GM18861 (cell line): ENCODE measurements around the gene TRIM72.
"Not testable (repeated sequence)": the region's sequence is repeated elsewhere in the genome, so short reads cannot be mapped to it uniquely, and the experiment has no call there.

Experiments
- ATAC-seq: cut with Tn5 transposase; IDR thresholded peaks from one replicate; pipeline ENCODE4 v1.9.1; 2021; ENCODE audit not compliant: unreplicated experiment

Gene TRIM72

DNA sequence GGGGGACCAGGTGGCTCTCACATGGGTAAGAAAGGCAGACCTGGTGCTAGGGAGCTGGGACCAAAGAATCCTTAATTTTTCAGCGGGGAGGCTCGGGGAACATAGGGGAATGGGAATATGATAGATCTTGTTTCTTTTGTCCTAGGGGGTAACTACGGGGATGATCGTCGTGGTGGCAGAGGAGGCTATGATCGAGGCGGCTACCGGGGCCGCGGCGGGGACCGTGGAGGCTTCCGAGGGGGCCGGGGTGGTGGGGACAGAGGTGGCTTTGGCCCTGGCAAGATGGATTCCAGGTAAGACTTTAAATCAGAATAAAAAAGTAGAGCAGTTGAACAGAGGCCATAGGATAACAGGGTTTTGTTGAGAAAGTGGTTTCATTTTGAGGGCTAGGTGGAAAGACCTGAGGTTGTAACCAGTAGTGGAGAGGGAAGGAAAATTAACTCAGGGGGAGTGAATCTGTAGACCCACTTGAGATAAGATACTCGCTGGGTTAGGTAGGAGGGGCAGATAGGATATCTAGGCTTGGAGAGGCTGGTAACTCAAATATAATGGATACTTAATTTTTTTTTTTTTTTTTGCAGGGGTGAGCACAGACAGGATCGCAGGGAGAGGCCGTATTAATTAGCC is 23.0 kb upstream of the TRIM72 start:
- ATAC-seq, result no peak

DNA sequence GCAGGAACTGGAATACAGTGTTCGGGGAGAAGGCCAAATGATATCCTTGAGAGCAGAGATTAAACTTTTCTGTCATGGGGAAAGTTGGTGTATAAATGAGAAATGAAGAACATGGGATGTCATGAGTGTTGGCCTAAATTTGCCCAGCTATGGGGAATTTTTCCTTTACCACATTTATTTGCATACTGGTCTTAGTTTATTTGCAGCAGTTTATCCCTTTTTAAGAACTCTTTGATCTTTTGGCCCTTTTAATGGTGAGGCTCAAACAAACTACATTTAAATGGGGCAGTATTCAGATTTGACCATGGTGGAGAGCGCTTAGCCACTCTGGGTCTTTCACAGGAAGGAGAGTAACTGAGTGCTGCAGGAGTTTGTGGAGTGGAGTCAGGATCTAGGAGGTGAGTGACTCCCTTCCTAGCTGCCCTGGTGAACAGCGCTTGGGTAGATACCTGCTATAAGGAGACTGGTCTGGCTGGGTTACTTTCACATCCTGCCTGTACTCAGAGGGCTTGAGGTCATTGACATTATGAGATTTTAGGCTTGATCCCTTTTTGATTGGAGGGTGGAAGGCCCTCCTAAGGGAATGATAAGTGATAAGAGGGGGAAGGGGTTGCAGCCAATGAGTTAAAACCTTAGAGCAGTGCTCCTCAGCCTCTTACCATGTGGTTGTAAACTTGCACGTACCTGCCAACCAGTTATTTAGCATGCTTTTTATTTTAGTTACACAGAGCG is 22.1 kb upstream of the TRIM72 start:
- no peak for ATAC-seq

DNA sequence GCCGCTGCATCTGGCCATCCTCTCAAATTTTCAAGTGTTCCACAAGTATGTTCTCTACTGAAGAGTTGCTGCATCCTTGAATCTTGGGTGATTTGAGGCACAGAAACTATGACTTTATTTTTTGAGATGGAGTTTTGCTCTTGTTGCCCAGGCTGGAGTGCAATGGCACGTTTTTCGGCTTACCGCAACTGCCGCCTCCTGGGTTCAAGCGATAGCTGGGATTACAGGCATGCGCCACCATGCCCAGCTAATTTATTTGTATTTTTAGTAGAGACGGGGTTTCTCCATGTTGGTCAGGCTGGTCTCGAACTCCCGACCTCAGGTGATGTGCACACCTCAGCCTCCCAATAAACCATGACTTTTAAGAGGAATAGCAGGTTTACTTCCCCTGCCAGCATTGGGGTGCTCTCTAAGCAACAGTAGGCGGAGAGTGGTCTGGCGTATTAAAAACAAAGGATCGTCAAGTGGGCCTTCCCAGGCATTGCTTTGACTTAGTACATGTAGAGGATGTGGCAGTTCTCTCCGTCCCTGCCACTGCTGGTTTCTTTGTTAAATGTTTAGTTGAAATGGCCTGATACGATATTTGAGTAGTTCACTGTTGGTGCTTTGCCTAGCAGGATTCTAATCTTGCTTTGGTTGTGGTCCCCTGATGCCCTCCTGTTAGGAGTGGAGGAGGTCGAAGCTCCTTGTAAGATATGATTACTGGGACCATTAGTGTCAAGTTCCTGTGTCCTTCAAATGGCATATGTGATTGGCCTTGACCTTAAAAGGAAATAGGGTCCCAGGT is 20.9 kb upstream of the TRIM72 start:
- ATAC-seq, result no peak

DNA sequence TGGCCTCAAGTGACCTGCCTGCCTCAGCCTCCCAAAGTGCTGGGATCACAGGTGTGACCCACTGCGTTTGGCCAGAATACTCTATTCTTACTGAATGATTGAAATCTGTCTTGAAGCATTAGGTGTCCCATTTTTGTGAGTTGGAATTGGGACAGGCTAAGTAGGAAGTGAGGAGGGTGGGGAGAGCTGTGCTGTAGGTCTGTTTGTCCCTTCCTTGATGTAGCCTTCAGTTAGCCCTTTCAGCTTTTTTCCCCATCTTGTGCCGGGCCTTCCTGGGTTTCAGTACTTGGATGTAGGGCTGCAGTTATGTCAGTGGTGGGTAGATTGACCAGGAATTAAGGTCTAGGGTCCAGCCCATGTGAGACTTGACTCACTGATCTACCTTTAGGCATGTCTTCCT is 20.0 kb upstream of the TRIM72 start:
- ATAC-seq, result no peak

DNA sequence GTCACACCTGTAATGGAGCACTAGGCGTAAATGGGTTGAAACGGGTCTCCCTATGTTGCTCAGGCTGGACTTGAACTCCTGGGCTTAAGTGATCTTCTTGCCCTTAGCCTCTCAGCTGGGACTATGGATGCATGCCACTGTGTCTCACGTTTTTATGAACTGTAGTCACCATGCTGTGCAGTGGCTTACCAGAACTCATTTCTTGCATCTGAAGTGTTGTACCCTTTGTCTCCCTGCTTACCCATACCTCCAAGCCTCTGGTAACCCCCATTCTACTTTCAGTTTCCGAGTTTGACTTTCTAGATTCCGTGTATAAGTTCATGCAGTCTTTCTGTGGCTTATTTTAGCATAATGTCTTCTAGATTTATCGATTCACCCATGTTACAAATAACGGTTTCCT is 19.0 kb upstream of the TRIM72 start:
- ATAC-seq, result no peak

DNA sequence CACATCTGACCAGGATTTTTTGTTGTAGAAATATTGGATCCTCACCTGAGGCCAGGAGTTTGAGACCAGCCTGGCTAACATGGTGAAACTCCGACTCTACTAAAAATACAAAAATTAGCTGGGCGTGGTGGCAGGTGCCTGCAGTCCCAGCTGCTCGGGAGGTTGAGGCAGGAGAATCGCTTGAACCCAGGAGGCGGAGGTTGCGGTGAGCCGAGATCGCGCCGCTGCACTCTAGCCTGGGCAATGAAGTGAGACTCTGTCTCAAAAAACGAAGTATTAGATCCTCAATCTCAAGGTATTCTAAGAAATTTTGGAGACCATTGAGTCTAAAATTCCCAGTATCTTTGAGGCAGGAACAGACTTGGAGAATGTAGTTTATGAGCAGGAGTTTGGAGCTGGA is 18.1 kb upstream of the TRIM72 start:
- not testable (repeated sequence) for ATAC-seq

DNA sequence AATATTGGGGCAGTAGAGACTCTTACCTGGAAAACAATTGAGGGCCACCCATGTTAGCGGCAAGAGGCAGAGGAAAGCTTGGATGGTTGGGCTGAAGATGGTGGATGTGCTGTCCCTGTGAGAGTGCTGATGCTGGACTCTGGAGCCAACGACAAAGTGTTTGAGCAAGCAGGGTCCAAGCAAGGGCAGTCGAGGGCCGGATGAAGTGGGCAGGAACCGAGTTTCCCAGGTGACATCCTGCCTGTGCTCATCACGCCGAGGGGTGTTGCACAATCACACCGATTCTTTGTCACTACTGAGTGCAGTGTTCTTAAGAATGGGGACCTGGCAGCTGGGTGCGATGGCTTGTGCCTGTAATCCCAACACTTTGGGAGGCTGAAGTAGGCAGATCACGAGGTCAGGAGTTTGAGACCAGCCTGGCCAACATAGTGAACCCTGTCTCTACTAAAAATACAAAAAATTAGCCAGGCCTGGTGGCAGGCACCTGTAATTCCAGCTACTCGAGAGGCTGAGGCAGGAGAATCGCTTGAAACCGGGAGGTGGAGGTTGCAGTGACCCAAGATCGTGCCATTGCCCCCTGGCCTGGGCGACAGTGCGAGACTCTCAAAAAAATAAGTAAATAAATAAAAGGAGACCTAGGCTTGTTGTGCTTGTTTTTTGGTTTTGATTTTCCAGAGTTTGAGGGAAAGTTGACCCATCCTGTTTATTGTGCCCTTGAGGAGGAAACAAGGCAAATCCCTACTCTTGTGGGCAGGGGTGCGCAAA is 17.4 kb upstream of the TRIM72 start:
- no peak for ATAC-seq

DNA sequence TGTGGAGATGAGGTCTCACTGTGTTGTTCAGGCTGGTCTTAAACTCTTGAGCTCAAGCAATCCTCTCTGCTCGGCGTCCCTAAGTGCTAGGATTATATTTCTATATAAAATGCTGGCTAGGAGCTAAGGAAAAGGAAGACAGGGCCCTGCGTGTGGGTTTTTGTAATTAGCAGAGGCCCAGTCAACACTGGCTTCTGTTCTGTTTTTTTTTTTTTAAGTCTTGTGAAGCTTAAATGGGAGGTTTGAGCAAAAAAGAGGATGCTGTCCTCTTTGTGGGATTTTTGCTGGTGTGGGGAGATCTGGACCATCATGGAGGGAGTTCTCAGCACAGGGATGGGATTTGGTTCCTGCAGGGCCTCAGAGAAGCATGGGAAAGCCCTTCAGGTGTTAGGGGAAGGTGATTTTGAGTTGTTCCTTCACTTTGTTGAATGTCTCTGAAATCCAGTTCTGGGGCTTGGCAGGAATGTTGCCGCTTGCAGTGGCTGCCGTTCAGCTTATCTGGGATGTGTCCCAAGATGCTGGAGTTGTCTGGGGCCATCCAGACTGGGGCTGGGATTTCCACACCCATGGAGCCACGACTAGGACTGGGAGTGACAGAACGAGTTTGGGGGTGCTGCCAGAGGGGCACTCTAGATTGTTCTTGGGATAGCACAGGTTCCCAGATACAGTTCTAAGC is 15.6 kb upstream of the TRIM72 start:
- ATAC-seq, result no peak

DNA sequence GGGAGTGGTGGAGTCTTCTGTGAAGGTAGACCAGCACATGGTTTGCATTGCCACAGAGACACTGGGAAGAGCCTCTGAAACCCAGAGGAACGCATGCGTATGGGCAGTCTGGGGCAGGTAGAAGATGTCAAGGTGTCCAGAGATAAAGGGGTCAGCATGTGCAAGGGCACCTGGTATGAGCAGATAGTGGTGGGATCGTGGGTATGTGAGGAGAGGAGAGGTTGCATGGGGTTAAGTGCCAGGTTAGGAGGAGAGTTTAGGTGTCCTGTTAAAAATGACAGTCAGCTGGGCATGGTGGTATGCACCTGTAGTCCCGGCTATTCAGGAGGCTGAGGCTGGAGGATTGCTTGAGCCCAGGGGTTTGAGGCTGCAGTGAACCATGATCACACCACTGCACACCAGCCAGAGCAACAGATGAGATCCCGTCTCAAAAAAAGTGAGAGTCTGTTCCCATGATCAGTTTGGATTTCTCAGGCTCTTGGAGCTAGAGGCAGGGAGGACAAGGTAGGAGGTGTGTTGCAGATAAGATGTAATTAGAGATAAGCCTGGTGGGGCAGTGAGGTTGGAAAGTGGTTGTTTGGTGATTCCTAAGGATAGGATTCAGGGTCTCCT is 14.4 kb upstream of the TRIM72 start:
- ATAC-seq, result no peak

DNA sequence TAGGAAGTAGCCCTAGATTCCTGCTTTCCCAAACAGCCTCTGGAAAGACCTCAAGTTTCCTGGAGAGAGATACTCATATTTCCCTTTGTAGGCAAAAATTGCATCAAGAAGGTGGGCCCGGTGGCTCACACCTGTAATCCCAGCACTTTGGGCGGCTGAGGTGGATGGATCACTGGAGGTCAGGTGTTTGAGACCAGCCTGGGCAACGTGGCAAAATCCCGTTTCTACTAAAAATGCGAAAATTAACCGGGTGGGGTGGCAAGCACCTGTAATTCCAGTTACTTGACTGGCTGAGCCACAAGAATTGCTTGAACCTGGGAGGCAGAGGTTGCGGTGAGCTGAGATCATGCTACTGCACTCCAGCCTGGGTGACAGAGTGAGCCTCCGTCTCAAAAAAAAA is 13.8 kb upstream of the TRIM72 start:
- ATAC-seq, result not testable (repeated sequence)

DNA sequence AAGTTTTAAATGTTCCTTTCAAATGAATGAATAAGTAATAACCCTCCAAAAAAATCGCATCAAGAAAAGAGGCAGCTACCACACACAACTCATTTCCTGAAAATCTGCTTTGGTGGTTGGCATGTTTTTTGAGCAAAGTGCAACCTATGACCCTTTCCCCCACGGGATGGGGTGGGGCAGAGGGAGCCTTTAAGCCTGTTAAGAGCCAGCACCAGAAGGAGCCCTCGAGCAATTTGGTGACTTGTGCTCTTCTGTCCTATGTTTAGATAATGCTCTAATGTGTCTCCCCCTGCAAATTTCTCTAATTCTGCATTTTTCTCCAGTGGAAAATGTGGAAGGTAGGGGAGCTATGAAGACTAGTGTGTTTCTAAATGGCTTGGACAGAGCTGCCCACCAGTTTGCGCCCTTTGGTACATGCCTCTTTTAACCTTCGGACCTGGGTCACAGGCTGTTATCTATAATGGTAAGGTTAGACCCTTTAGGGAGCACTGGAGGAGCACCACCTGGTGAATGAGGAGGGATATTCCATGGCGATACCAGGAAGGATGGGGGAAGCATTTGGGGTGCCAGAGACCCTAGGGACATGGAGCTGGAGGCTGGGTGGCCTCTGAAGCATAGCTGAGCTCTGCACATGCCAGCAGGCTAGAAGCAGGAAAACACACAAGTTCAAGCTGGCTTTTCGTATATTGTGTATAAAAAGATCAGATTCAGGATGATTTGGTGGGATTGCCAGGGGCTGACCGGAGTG is 12.9 kb upstream of the TRIM72 start:
- no peak for ATAC-seq

DNA sequence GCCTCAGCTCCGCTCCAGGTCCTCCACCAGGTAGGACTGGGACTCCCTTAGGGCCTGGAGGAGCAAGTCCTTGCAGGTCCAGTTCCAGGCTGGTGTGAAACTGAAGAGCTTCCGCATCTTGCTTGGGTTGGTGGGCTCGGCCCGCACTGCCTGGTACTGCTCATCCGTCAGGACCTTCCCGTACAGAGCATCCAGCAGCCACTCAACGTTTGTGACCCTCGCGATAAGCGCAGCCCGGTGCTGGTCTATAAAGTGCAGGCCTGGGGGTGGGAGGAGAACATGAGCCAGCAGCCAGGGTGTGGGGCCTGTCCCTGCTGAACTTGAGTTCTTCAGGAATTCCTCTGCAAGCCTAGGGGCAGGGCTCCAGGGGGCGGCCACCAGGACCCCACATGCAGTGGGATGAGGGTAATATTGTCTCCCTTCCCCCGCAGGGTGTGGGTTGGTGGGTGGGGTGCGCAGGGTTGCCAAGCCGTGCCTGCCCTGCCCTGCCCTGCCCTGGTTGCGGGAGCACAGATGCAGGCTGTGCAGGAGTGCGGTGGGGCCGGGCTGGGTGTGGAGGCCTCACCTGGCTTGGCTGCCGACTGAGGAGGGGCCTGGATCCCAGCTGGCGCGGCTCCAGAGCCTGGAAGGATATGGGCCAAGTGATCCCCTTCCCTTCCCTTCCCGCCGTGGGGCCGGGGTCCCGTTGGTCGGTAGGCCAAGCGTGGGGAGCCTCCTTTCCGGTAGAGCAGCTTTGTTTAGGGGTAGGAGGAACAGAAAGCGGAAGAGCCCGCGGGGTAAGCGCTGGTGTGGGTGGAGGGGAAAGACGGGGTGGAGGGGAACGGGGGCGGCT is 12.1 kb upstream of the TRIM72 start:
- ATAC-seq, result no peak

DNA sequence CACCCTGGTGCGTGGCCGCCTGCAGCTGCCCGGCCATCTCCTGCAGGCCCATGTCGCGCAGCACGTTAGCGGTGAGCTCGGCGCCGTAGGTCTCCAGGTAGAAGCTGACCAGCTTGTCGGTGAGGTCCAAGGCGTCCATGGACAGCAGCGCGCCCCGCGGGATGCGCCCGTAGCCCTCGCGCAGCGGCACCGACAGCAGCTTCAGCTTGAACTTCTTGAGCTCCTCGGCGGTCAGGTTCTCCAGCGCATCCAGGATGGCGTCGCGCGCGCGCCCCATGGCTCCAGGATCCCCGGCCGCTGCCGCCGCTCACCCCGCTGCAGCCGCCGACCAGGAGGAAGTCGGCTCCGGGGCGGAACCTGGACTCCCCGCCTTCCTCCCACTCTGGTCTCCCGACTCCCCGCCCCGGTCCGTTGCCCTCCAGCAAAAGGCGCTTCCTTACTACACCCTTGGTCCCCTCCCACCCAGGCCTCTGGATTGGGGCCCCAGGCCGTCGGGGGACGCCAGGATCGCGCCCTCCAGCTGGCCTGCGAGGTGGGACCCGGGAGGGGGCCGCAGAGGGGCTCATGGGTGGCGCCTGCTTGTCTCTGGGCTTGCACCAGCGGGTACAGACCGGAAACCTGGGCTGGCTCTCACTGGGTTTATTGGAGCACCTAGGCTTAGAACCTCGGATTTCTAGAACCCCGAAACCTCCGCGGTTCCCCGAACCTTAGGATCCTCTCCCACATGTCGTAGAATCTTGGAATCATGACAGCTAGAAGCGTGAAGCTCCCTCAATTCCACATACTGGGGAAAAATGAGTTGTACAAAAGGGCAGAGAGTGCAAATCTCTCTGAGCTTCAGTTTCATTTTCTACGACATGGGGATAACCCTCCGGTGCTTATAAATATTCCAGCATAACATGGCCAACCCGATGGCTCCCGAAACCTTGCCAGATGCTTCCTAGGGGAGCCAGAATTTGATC is 11.2 kb upstream of the TRIM72 start, which contains the start of gene PYCARD:
PYCARD (minus strand) TSS at position 347 of the 962 bp plus-strand sequence; CDS start at position 277, 70 bp downstream.
- no peak for ATAC-seq

DNA sequence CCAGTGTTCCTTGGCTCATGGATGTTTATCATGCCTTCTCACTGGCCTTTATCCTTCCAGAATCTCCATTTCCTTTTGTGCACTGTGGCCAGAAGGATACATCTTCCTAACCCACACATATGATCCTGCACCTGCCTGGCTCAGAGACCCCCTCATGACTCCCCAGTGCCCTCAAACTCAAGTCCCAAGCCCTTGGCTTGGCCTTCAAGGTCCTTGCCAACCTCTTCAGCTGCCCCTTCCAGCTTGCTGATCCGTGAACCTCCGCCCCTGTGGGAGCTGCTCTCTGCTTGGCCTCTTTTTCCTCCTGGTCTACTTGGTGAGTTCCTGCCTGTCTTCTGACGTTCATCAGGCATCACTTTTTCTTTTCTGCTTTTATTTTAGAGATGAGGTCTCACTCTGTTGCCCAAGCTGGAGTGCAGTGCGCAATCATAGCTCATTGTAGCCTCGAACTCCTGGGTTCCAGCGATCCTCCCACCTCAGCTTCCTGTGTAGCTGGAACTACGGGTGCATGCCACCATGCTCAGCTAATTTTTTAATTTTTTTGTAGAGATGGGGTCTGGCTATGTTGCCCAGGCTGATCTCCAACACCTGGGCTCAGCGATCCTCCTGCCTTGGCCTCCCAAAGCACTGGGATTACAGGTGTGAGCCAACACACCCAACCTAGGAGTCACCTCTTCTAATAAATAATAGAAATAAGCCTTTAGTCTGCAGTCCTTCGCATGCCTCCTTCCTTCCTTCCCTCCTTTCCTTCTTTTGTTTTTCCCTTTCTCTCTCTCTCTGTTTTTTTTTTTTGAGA is 8.8 kb upstream of the TRIM72 start:
- no peak for ATAC-seq

DNA sequence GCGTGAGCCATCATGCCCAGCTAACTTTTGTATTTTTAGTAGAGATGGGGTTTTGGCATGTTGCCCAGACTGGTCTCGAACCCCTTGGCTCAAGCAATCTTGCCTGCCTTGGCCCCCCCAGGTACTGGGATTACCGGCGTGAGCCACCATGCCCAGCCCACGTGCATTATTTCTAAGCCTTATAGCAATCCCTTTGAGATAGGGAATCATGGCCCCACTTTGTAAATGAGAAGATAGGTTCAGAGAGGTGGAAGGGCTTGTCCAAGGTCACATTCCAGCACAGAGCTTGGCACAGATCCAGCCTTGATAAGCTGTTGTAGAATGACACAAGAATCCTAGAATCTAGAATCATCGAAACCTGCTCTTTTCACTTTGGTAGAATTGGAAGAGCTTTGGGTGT is 7.1 kb upstream of the TRIM72 start:
- ATAC-seq, result no peak

DNA sequence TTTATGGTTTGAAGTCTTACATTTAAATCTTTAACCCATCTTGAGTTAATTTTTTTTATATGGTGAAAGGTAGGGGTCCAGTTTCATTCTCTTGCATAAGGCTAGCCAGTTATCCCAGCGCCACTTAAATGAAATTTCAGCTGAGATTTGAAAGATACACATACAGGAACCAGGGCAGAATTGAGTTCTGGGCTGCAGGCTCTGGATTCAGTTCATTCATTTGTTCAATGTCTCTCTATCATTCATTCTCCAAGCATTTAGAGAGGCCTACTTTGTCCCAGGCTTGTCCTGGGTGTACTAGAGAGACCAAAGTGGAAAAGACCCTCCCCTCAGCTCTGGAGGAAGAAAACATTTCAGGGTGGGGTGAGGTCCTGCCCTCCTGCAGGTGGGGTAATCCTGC is 577 bp upstream of the TRIM72 start:
- no peak for ATAC-seq
